CD4-positive, alpha-beta T cell treated with Interleukin-21 for 1 hour (primary cell): ENCODE results near the gene ICA1.
A peak's percentile ranks its signal among the peaks of the same experiment; 100 is the strongest.

Experiments used
- DNase-seq: peaks from one replicate; pipeline ENCODE4 v3.0.0-alpha.2; 2020

ICA1 gene

GRCh38 chr7:8155836-8156235, 106.1 kb downstream of the ICA1 start:
- DNase-seq, result no peak

DNA sequence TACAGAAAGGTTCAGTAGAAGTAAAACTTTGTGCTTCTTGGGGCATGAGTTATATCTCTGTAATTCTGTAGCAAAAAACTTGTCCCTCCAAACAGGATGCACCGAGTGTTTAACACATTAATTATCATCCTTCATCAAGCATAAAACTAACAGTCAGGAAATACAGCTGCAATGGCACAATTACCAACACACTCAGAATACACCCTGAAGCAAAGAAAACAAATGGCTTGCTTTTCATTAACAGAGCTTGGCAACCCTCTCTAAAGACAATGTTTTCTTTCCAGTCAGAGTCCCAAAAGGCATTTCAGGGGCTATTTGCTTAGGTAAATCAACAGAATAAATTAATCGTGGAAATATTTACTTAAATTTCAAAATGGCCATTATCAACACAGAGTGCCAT, 107.7 kb downstream of the ICA1 start:
- no peak for DNase-seq

- DNase-seq, result peak; percentile 40
These were observed 109.3 kb downstream of the ICA1 start for GRCh38 chr7:8152489-8153192.

DNA sequence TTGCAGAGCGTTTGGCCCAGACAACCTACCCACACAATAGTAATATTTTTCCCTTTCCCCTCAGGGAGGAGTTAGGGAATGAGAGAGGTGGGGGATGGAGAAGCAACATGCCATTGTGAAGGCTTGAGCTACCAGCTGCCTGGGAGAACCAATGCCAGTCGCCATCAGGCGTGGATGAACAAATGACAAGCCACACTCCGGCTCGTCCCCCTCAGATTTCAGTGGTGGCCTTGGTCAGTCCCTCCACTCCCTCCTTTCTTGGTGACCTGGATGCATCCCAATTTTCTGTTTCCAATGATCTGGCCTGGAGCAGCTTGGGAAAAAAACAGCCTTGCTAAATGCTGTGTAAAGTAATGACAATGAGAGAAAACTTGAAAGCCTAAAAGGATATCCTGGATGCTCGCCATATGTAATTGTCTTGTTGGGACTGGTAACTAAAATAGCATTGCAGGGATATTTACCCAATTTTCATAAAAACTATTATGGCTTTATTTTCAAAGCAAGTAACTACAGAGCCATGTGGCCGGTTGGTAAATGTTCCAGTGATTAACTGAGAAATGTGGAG, 110.7 kb downstream of the ICA1 start:
- DNase-seq, result no peak

DNA sequence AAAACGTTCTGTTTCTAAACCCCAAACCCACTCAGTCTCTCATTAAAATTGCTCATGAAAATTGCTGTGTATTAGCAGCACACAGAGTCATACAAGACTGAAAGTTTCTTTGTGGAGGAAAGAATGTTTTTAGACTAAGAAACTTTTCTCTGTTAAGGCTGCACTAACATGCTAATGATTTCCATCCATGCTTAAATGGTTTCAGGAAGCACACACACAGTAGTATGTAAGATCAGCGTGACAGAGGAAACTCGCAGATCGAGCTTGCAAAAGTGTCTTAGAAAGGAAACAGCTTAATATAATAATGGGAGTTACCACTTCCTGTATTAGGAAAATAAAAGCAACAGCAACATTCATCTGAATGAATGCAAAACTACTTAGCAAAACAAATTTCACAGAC, 112.7 kb downstream of the ICA1 start:
- no peak for DNase-seq

DNA sequence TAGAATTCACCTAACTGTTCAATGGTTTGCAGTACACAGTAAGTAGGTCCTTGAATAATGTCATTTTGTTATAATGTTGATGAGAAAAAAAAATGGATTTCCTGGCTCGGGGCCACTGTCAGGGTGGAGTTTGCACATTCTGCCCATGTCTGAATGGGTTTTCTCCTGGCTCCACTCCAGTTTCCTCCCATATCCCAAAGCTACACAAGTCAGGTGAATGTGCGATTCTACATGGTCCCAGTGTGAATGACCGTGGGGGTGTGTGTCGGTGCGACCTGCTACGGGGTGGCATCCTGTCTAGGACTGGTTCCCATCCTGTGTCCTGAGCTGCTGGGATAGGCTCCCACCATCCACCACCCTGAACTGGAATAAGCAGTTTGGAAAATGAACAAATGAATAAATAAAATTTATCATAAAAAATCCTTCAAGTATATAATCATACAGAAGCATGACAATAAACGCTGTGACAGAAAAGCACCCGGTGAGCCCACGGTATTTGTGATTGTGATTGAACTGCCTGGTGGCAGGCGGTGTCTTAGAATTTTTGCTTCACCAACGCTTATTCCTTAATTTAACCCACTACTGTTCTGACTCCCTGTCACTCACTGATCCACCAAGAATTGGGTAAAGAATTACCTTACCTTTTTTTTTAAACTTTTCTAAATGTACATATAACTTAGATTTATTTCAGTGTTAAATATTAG, 114.1 kb downstream of the ICA1 start:
- DNase-seq, result no peak

DNA sequence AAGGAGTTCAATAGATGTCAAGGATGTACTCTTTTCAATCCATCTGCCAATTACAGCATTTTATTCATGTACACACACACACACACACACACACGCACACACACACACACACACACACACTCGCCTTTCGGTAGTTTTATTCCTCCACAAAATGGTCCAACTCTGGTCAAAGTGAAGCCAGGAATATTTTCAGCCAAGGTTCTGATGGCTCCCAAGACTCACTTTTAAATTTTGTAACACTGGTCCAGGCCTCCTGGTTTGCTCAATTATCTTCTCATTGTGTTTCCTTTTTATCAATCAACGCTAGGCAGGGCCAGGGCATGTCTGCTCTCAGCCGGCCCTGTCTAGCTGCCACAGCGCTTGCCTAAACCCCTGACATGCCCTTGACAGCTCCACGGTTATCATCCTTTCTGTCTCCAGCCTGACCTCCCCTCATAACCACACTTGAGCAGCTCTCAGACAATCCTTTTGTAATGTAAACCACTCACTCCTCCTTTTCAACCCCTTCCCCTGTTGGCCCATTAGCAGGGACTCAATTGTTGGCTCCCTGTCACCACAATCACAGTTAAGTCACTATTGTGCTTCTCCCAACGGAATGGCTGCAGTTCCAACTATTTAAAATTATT, 115.1 kb downstream of the ICA1 start:
- DNase-seq, result no peak

DNA sequence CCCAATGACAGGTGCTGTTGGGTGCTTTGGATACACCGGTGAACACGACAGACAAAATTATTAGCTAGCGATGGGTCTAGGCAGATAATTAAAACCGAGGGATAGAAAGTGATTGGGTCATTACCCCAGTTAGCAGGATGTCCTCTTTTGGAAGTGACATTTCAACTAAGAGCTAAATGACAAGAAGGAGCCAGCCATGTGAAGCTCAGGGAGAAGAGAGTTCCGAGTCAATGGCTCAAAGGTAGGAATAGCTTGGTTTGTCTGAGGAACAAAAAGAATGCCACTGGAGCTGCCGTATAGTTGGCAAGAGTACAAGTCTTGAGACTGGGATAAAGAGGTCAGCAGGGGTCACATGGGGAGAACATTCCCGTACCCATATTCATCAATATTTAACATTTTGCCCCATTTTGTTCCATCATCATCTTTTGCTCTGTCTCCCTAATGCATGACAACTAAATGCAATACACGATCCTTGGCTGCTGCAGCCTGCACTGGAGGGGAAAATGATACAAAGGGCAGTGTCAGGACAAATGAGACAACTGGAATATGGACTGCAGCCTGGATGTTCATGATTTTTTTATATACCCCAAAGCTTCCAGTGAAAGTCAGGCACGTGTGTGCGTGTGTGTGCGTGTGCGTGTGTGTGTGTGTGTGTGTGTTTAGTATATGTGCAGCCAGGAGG, 115.7 kb downstream of the ICA1 start:
- no peak for DNase-seq

- DNase-seq, result no peak
These were observed 117.1 kb downstream of the ICA1 start for GRCh38 chr7:8144856-8145255.

GRCh38 chr7:8143151-8143874, 118.7 kb downstream of the ICA1 start:
- no peak for DNase-seq

DNA sequence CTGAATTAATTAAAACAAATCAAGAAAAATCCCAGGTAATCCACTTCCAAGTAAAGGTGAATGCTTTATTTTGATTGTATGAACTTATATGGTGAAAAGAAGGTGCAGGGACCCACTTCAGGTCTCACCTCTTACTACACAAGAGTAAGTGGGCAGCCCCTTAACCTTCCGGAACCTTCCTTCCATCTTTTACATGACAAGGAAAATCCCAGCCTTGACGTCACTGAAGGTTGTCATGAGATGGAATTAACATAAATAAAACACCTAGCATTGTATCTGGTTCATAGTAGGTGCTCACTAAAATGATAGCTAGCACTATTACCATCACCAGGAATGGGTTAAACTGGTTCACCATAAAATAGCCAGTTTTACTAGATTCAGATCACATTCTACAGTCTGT, 119.5 kb downstream of the ICA1 start:
- peak; percentile 50 for DNase-seq

DNA sequence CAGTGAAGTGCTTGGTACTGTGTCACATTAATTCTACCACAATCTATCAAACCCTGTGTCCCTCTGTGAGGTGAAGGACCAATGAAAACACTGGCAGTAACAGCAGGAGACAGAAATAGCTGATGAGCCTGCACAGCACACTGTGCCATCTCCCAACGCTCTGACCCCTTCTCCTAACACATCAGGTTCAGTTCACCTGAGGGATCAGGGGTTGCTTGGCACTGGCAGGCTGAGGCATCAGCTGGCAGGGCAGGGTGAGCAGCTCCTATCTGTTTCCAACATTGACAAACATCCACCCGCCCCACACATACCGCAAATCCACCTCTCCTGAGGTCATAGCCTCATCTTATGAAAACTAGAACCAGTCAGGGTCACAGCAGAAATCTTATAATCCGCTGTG, 120.9 kb downstream of the ICA1 start:
- no peak for DNase-seq

DNA sequence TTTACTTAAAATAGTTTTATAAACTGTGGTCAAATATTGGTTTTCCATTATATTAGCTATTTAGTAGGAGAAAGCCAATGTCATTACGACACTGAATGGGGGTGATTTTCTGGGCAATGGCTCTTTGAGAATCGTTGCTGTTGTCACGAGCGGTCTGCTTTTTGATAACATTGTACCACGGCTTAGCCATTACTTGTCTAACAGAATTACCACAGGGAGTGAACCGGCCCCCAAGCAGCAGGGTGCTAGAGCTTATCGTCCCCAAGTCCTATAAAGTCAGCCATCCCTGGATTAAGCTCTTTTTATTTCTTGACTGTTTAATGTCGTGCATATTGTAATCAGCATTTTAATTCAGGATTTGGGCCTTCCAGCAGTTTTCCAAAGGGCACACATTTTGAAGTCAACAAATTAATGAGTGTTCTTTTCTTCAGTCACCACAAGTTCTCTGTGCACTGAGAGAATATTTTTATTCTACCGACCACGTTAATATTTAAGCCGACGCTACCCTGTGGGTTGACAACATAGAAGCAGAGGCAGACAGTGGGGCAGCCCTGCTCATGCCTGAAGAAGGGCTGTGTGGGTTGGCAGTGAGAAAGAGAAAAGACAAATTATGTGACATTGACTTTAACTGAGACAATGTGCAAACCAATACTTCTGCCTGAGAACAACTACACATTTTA, 125.8 kb downstream of the ICA1 start:
- no peak for DNase-seq

- no peak for DNase-seq
These were observed 126.5 kb downstream of the ICA1 start for GRCh38 chr7:8135417-8135816.

GRCh38 chr7:8134089-8134733, 127.8 kb downstream of the ICA1 start:
- peak; percentile 54 for DNase-seq

DNA sequence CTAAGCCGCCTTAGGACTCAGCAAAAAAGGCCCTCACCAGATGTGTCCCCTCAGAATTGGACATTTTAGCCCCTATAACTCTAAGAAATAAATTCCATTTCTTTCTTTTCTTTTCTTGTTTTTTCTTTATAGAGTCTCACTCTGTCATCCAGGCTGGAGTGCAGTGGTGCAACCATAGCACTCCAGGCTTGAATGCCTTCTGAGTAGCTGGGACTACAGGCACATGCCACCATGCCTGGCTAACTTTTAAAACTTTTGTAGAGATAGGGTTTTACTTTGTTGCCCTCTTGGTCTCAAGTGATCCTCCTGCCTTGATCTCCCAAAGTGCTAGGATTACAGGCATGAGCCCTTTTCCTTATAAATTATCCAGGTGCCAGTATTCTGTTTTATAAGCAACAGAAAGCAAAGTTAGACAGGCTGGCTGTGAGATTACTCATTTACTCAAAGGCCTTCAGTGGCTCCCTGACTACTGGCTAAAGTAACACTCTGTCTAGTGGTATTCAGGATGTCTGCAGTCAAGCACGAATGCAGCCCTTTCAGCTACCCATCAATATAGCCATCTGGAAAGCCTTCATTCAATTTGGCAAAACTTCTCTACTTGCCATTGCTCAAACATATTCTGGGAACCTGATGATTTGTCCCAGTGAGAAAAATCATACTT, 128.6 kb downstream of the ICA1 start:
- no peak for DNase-seq

- peak; percentile 70 for DNase-seq
These were observed 130.0 kb downstream of the ICA1 start for GRCh38 chr7:8131694-8132605.

DNA sequence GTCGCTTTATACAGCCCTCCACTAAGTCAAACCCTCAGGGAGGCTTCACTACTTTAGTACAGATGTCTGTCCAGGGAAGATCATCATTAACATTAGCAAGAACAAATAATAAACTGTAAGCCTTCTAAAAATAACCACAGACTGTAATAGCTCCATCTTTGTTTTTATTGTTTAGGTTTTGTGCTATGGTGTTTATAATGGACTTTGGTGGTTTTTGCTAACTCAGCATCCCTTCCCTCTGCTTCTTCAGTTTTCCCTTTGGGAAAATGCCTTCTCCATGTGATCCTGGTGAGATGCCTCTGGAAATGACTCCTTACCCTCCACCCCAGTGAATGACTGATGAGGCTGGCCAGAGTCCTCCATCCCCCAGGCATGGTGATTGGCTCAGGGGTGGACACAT, 131.3 kb downstream of the ICA1 start:
- no peak for DNase-seq

DNA sequence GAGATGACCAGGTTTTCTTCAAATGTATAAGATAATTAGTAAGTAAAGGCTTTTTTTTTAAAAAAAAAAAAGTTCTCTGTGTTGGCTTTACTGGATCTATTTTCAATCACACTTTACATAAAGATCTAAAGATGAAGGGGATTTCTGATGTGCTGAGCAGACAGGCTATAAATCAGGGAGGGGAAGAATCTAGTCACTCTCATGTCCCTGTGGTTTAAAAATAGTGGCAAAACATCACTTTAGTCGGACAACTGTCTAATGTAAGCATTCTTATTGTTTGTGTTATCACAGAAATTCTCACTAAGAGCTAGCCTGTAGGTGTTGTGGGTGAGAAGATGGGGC, 132.7 kb downstream of the ICA1 start:
- DNase-seq, result peak; percentile 49
